Muscle of leg (tissue), 11 donors: ENCODE data around the gene IPMK. TPM values are rescaled to one million over a fixed set of nuclear protein-coding genes. Genes with fewer than 3 reads are reported as not detected.

ENCODE experiments used
- DNase-seq: peaks from one replicate; pipeline ENCODE4 v3.0.0; 2013
- H3K27ac ChIP-seq: one replicate; pipeline ENCODE4 v1.5.1; 2013; ENCODE audit warnings: mild to moderate bottlenecking, low read length, control low read depth
- H3K27me3 ChIP-seq: one replicate; pipeline ENCODE4 v1.6.1; 2013; ENCODE audit warnings: low read length; ENCODE audit not compliant: control insufficient read depth, insufficient read depth
- H3K36me3 ChIP-seq: one replicate; pipeline ENCODE4 v1.6.1; 2013; ENCODE audit warnings: low read length; ENCODE audit not compliant: control insufficient read depth, insufficient read depth
- H3K4me1 ChIP-seq: one replicate; pipeline ENCODE4 v1.6.1; 2013; ENCODE audit warnings: low read length; ENCODE audit not compliant: control insufficient read depth, insufficient read depth
- H3K4me3 ChIP-seq: one replicate; pipeline ENCODE4 v1.5.1; 2013; ENCODE audit warnings: low read length, control low read depth
- H3K9me3 ChIP-seq: replicated peaks from 2 replicates; pipeline ENCODE4 v1.6.1; 2013; ENCODE audit warnings: low read depth, low read length; ENCODE audit not compliant: control insufficient read depth
- WGBS: methylation state at CpG from one replicate; pipeline ENCODE4 v1.1.5; 2013; ENCODE audit warnings: missing lambda C conversion rate; ENCODE audit not compliant: insufficient coverage; 5-methylcytosine and 5-hydroxymethylcytosine counted together
- polyA plus RNA-seq, 8 donors: library from polyadenylated mRNA; unstranded; fragments of 120-200 nt; gene quantifications; one replicate each; pipeline versions ENCODE4 v1.2.1 to v1.2.3, GENCODE V29; 2013; ENCODE audit warnings: inconsistent platforms in 1 of 8, low replicate concordance in 1 of 8; ENCODE audit not compliant: insufficient read length in 8 of 8, insufficient read depth in 1 of 8
- total RNA-seq: library from RNA; stranded (reverse); fragments of 120-200 nt; gene quantifications from one replicate; pipeline ENCODE4 v1.2.4, GENCODE V29; 2013

IPMK gene
- total and polyA plus RNA-seq, 9 donors = 2.7 to 4.6 (median 3.5) TPM

DNA sequence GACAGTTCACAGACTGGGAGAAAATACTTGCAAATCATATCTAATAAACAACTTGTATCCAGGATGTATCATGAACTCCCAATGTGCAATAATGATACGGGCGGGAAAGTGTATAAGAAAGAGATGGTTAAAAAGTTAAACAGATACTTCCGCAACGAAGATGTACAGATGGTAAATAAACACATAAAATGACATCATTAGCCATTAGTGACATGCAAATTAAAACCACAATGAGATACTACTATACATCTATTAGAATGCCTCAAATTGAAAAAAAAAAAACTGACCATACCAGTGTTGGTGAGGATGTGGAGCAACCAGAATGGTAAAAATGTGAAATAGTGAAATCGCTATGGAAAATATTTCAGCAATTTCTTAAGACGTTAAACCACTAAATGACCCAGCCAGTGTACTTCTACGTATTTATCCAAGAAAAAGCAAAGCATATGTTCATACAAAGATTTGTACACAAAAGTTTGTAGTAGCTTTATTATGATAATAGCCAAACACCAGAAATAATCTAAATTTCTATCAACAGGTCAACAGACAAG, 83.5 kb downstream of the IPMK start:
- H3K36me3 ChIP-seq = no peaks in the 10 kb centered on the region
- no peak for DNase-seq
- no peak overlapping the region for H3K27ac ChIP-seq
- no peaks in the 10 kb centered on the region for H3K4me1 ChIP-seq
- WGBS = no CpG with 5 or more reads among the region's 7 CpGs
- no peaks in the 10 kb centered on the region for H3K9me3 ChIP-seq
- H3K27me3 ChIP-seq = no peaks in the 10 kb centered on the region
- H3K4me3 ChIP-seq = no peak overlapping the region

GRCh38 chr10:58180666-58181065, 87.0 kb downstream of the IPMK start:
- H3K4me1 ChIP-seq = no peaks in the 10 kb centered on the region
- 72% methylated on average over 5 of the region's 6 CpGs for WGBS
- H3K36me3 ChIP-seq = no peaks in the 10 kb centered on the region
- DNase-seq = no peak
- no peaks in the 10 kb centered on the region for H3K9me3 ChIP-seq
- no peaks in the 10 kb centered on the region for H3K27me3 ChIP-seq
- H3K4me3 ChIP-seq = no peak overlapping the region
- H3K27ac ChIP-seq = no peak overlapping the region

DNA sequence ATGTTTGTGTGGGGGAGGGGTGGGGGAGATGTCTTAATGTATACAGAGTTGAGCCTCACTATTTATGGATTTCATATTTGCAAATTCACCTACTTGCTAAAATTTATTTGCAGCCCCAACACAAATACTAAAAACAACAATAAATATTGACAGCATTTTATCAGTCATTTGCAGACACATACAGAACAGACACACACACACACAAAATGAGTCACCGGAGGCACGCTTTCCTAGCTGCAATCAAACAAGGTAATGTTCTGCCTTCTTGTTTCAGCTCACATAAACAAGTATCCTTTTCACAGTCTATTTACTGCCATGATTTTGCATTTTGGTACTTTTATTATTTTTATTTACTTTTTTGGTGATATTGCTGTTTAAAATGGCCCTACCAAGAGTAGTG, 88.5 kb downstream of the IPMK start:
- 90% methylated on average over 2 of the region's 2 CpGs for WGBS
- no peak for DNase-seq
- no peaks in the 10 kb centered on the region for H3K4me1 ChIP-seq

GRCh38 chr10:58178811-58179210, 88.9 kb downstream of the IPMK start:
- WGBS = no CpG with 5 or more reads among the region's 1 CpG
- Histone ChIP-seq H3K36me3 (no peaks in the 10 kb centered on the region), H3K27me3 (no peaks in the 10 kb centered on the region), H3K9me3 (no peaks in the 10 kb centered on the region), H3K4me3 (no peak overlapping the region), H3K27ac (no peak overlapping the region), H3K4me1 (no peaks in the 10 kb centered on the region)
- peak; percentile 7 for DNase-seq

More for the DNA sequence above, 88.5 kb downstream of the IPMK start:
- Histone ChIP-seq H3K36me3 (no peaks in the 10 kb centered on the region), H3K9me3 (no peaks in the 10 kb centered on the region), H3K27me3 (no peaks in the 10 kb centered on the region), H3K27ac (no peak overlapping the region), H3K4me3 (no peak overlapping the region)

GRCh38 chr10:58177362-58177947, 90.2 kb downstream of the IPMK start:
- no peaks in the 10 kb centered on the region for H3K9me3 ChIP-seq
- H3K4me3 ChIP-seq = no peak overlapping the region
- no peaks in the 10 kb centered on the region for H3K36me3 ChIP-seq
- no peaks in the 10 kb centered on the region for H3K4me1 ChIP-seq
- WGBS = no CpG with 5 or more reads among the region's 3 CpGs
- no peaks in the 10 kb centered on the region for H3K27me3 ChIP-seq
- H3K27ac ChIP-seq = no peak overlapping the region
- peak; percentile 32 for DNase-seq

- no peak overlapping the region for H3K4me3 ChIP-seq
- peak; percentile 43 for DNase-seq
- H3K27ac ChIP-seq = no peak overlapping the region
- no peaks in the 10 kb centered on the region for H3K27me3 ChIP-seq
- WGBS = no CpG with 5 or more reads among the region's 2 CpGs
- no peaks in the 10 kb centered on the region for H3K4me1 ChIP-seq
- no peaks in the 10 kb centered on the region for H3K9me3 ChIP-seq
- H3K36me3 ChIP-seq = no peaks in the 10 kb centered on the region
Observed at GRCh38 chr10:58175990-58176900, 91.4 kb downstream of the IPMK start.

- H3K27ac ChIP-seq = no peak overlapping the region
- H3K36me3 ChIP-seq = no peaks in the 10 kb centered on the region
- no peak for DNase-seq
- H3K4me3 ChIP-seq = no peak overlapping the region
- no peaks in the 10 kb centered on the region for H3K9me3 ChIP-seq
- H3K4me1 ChIP-seq = no peaks in the 10 kb centered on the region
- 88% methylated on average over 4 of the region's 5 CpGs for WGBS
- H3K27me3 ChIP-seq = no peaks in the 10 kb centered on the region
Observed at GRCh38 chr10:58174831-58175230, 92.9 kb downstream of the IPMK start.

- no peaks in the 10 kb centered on the region for H3K36me3 ChIP-seq
- H3K27me3 ChIP-seq = no peaks in the 10 kb centered on the region
- no peak for DNase-seq
- H3K4me3 ChIP-seq = no peak overlapping the region
- H3K9me3 ChIP-seq = no peaks in the 10 kb centered on the region
- no peak overlapping the region for H3K27ac ChIP-seq
- no CpG with 5 or more reads among the region's 2 CpGs for WGBS
- no peaks in the 10 kb centered on the region for H3K4me1 ChIP-seq
Observed at GRCh38 chr10:58173391-58173790, 94.3 kb downstream of the IPMK start.

DNA sequence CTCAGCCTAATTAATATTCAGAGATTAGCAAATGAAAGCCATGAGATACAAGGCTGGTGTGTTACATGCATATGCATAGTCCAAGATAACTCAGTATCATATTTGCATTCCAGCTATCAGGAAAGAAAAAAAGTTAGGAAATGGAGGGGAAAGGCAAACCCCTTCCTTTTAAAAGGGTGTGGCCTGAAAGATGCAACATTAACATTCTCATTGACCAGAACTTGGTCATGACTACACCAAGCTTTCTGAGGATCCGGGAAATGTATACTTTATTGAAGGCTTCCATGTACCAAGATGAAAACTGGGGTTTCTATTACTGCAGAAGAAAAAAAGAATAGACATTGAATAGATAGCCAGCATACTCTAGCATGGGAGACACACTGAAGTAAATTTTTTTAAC, 96.5 kb downstream of the IPMK start:
- no peaks in the 10 kb centered on the region for H3K36me3 ChIP-seq
- no peaks in the 10 kb centered on the region for H3K9me3 ChIP-seq
- H3K4me1 ChIP-seq = no peaks in the 10 kb centered on the region
- DNase-seq = no peak
- no peak overlapping the region for H3K27ac ChIP-seq
- no CpG with 5 or more reads among the region's 1 CpG for WGBS
- no peak overlapping the region for H3K4me3 ChIP-seq
- H3K27me3 ChIP-seq = no peaks in the 10 kb centered on the region

DNA sequence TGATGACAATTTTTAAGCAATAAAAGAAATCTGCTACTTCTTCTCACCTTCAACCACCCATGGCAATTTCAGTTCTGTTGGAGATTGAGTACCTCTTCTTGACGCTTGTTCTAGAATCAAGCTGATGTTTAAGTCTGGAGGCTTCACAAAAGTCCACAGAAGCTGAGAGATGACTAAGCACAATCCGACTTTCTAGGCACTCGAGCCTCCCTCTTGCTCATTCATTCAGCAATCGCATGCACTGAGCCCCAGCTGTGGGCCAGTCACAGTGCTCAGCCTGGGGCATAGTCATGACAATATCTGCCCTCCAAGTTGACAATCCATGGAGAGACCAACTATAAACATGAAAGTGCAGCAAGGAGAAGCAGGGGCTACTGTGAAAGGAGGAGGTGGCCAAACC, 103.2 kb downstream of the IPMK start:
- 87% methylated on average over 3 of the region's 4 CpGs for WGBS
- no peaks in the 10 kb centered on the region for H3K27me3 ChIP-seq
- no peak overlapping the region for H3K27ac ChIP-seq
- no peaks in the 10 kb centered on the region for H3K36me3 ChIP-seq
- no peaks in the 10 kb centered on the region for H3K4me1 ChIP-seq
- no peaks in the 10 kb centered on the region for H3K9me3 ChIP-seq
- no peak overlapping the region for H3K4me3 ChIP-seq
- DNase-seq = no peak
